NCI-H226 (cell line): ENCODE data around the gene SAMHD1.

Experiments
- DNase-seq: peaks from one replicate; pipeline ENCODE4 v3.0.0-alpha.2; 2015

The SAMHD1 gene

GRCh38 chr20:36871640-36872570 lies 79.6 kb downstream of the SAMHD1 start:
- DNase-seq, result no peak

GRCh38 chr20:36866681-36867495 lies 84.6 kb downstream of the SAMHD1 start:
- DNase-seq, result no peak

GRCh38 chr20:36866164-36866563 lies 85.3 kb downstream of the SAMHD1 start:
- no peak for DNase-seq

- no peak for DNase-seq
Observed at GRCh38 chr20:36865861-36866149, 85.7 kb downstream of the SAMHD1 start.

- no peak for DNase-seq
Observed at GRCh38 chr20:36865076-36865860, 86.2 kb downstream of the SAMHD1 start.

GRCh38 chr20:36862857-36863668 lies 88.4 kb downstream of the SAMHD1 start:
- no peak for DNase-seq

GRCh38 chr20:36861875-36862801 lies 89.4 kb downstream of the SAMHD1 start:
- peak; percentile 85 for DNase-seq

GRCh38 chr20:36861625-36861874 lies 90.0 kb downstream of the SAMHD1 start:
- no peak for DNase-seq

- DNase-seq, result no peak
Observed at GRCh38 chr20:36860811-36861624, 90.5 kb downstream of the SAMHD1 start.

- no peak for DNase-seq
Observed at GRCh38 chr20:36860339-36860738, 91.2 kb downstream of the SAMHD1 start.

GRCh38 chr20:36859700-36860330 lies 91.7 kb downstream of the SAMHD1 start:
- no peak for DNase-seq

- no peak for DNase-seq
Observed at GRCh38 chr20:36859282-36859555, 92.3 kb downstream of the SAMHD1 start.

- peak; percentile 55 for DNase-seq
Observed at GRCh38 chr20:36856691-36857635, 94.5 kb downstream of the SAMHD1 start.

- peak; percentile 96 for DNase-seq
Observed at GRCh38 chr20:36856195-36856594, 95.3 kb downstream of the SAMHD1 start.

GRCh38 chr20:36855241-36855657 lies 96.3 kb downstream of the SAMHD1 start:
- peak; percentile 54 for DNase-seq

- peak; percentile 77 for DNase-seq
Observed at GRCh38 chr20:36854348-36855240, 96.9 kb downstream of the SAMHD1 start.

GRCh38 chr20:36852187-36852586 lies 99.3 kb downstream of the SAMHD1 start:
- no peak for DNase-seq

GRCh38 chr20:36851490-36851889 lies 100.0 kb downstream of the SAMHD1 start:
- no peak for DNase-seq
